ENCODE data around the gene TTC7B. TPM values are rescaled to one million over a fixed set of nuclear protein-coding genes. Genes with fewer than 3 reads are reported as not detected.

Gene TTC7B
- polyA plus RNA-seq, 1 donor (not counting 4 experiments of a cell fraction or from before 2014, with no cell fraction given) = 21.4 TPM

GRCh38 chr14:90799420-90799819, 16.8 kb downstream of the TTC7B start:
- Histone ChIP-seq H3K27me3 (ENCODE audit: control insufficient read depth, extremely low read depth, insufficient read depth, low read length) (no peaks in the 10 kb centered on the region), H3K4me2 (ENCODE audit: control insufficient read depth, extremely low read depth, insufficient read depth, low read depth, low read length) (no peak overlapping the region), H4K20me1 (ENCODE audit: control insufficient read depth, extremely low read depth, insufficient read depth, low read length) (no peaks in the 10 kb centered on the region), H3K36me3 (ENCODE audit: control insufficient read depth in 2 of 2, extremely low read depth in 1 of 2, insufficient read depth in 2 of 2, low read length in 2 of 2) (no peaks in the 10 kb centered on the region), H3K79me2 (ENCODE audit: control insufficient read depth, insufficient read depth, low read length) (peaks cover 17% of the 10 kb centered on the region), H3K9ac (ENCODE audit: control insufficient read depth, extremely low read depth, insufficient read depth, low read length) (no peak overlapping the region), H3K4me1 (ENCODE audit: control insufficient read depth, extremely low read depth, insufficient read depth, low read length) (peaks cover 31% of the 10 kb centered on the region), H3K27ac (ENCODE audit: control insufficient read depth, insufficient read depth, low read length) (no peak overlapping the region), H3K4me3 (ENCODE audit: control insufficient read depth in 2 of 3, extremely low read depth in 1 of 3, insufficient read depth in 2 of 3, low read depth in 1 of 3, low read length in 3 of 3) (no peak overlapping the region), H3K9me3 (ENCODE audit: control insufficient read depth, low read depth, low read length) (peaks cover 2% of the 10 kb centered on the region), H2AFZ (ENCODE audit: control insufficient read depth, low read length) (no peak overlapping the region), H3K9me1 (ENCODE audit: control insufficient read depth, extremely low read depth, insufficient read depth, low read length) (peaks cover 3% of the 10 kb centered on the region)
- dilution Hi-C loops (cut with MboI; ENCODE audit: extremely low pct_ligation_motif_present, low sequenced_read_pairs) = no loop called here
- DNase-seq (ENCODE audit: low read depth, low spot score) (no peak), FAIRE-seq (no peak)
- peak in 1 of 3 experiments; percentile 11 for TF ChIP-seq CTCF (optimal IDR thresholded peaks at IDR 0.05 in 1 of 3, IDR thresholded peaks at IDR 0.05 in 1 of 3, conservative IDR thresholded peaks at IDR 0.05 in 1 of 3; ENCODE audit: extremely low read depth in 1 of 3, insufficient read depth in 2 of 3, low read length in 3 of 3)
- TF ChIP-seq EZH2 (IDR thresholded peaks at IDR 0.05; ENCODE audit: low read length) = no peak

GRCh38 chr14:90797919-90798318, 18.3 kb downstream of the TTC7B start:
- no peak overlapping the region for H3K4me3 ChIP-seq (ENCODE audit: control insufficient read depth in 2 of 3, extremely low read depth in 1 of 3, insufficient read depth in 2 of 3, low read depth in 1 of 3, low read length in 3 of 3)
- peaks cover 2% of the 10 kb centered on the region for H3K9me3 ChIP-seq (ENCODE audit: control insufficient read depth, low read depth, low read length)
- H3K4me2 ChIP-seq (ENCODE audit: control insufficient read depth, extremely low read depth, insufficient read depth, low read depth, low read length) = no peak overlapping the region
- no peaks in the 10 kb centered on the region for H4K20me1 ChIP-seq (ENCODE audit: control insufficient read depth, extremely low read depth, insufficient read depth, low read length)
- H2AFZ ChIP-seq (ENCODE audit: control insufficient read depth, low read length) = no peak overlapping the region
- no peaks in the 10 kb centered on the region for H3K27me3 ChIP-seq (ENCODE audit: control insufficient read depth, extremely low read depth, insufficient read depth, low read length)
- FAIRE-seq (peak; percentile 99), DNase-seq (ENCODE audit: low read depth, low spot score) (peak; percentile 74)
- H3K4me1 ChIP-seq (ENCODE audit: control insufficient read depth, extremely low read depth, insufficient read depth, low read length) = peaks cover 31% of the 10 kb centered on the region
- no peaks in the 10 kb centered on the region for H3K36me3 ChIP-seq (ENCODE audit: control insufficient read depth in 2 of 2, extremely low read depth in 1 of 2, insufficient read depth in 2 of 2, low read length in 2 of 2)
- H3K27ac ChIP-seq (ENCODE audit: control insufficient read depth, insufficient read depth, low read length) = peak overlapping the region; percentile 16
- no peak for TF ChIP-seq CTCF (optimal IDR thresholded peaks at IDR 0.05 in 1 of 3, IDR thresholded peaks at IDR 0.05 in 1 of 3, conservative IDR thresholded peaks at IDR 0.05 in 1 of 3; ENCODE audit: extremely low read depth in 1 of 3, insufficient read depth in 2 of 3, low read length in 3 of 3)
- TF ChIP-seq EZH2 (IDR thresholded peaks at IDR 0.05; ENCODE audit: low read length) = no peak
- peaks cover 18% of the 10 kb centered on the region for H3K79me2 ChIP-seq (ENCODE audit: control insufficient read depth, insufficient read depth, low read length)
- dilution Hi-C loops (cut with MboI; ENCODE audit: extremely low pct_ligation_motif_present, low sequenced_read_pairs) = no loop called here
- H3K9me1 ChIP-seq (ENCODE audit: control insufficient read depth, extremely low read depth, insufficient read depth, low read length) = peaks cover 3% of the 10 kb centered on the region
- no peak overlapping the region for H3K9ac ChIP-seq (ENCODE audit: control insufficient read depth, extremely low read depth, insufficient read depth, low read length)

Data from keratinocyte (primary cell).